Transverse colon (tissue), 4 donors: Measurements from ENCODE around the gene OR9A2. TPM values are rescaled to one million over a fixed set of nuclear protein-coding genes. Genes with fewer than 3 reads are reported as not detected.

ENCODE experiments used
- DNase-seq: peaks from one replicate; pipeline ENCODE4 v3.0.0-alpha.2; 2019
- H3K27ac ChIP-seq, 4 donors: fragments of 200-600 bp; sonication (generic); 2 replicates each; pipeline ENCODE4 v1.5.1; 2016 to 2018; ENCODE audit warnings: inconsistent platforms in 4 of 4
- H3K27me3 ChIP-seq: fragments of 200-600 bp; sonication (generic); 2 replicates; pipeline ENCODE4 v1.5.1; 2017; ENCODE audit warnings: inconsistent platforms
- H3K36me3 ChIP-seq, 4 donors: fragments of 200-600 bp; sonication (generic); 2 replicates each; pipeline ENCODE4 v1.5.1; 2017 to 2019; ENCODE audit warnings: inconsistent platforms in 4 of 4
- H3K4me1 ChIP-seq, 4 donors: fragments of 200-600 bp; sonication (generic); 2 replicates each; pipeline ENCODE4 v1.5.1; 2017 to 2020; ENCODE audit warnings: inconsistent platforms in 4 of 4
- H3K4me3 ChIP-seq, 4 donors: fragments of 200-600 bp; sonication (generic); 1 replicate in 1 of 4; 2 replicates in 3 of 4; pipeline versions ENCODE4 v1.5.1 to v1.6.1; 2017 to 2019; ENCODE audit warnings: inconsistent platforms in 4 of 4
- H3K9me3 ChIP-seq, 2 donors: fragments of 200-600 bp; sonication (generic); 2 replicates each; pipeline ENCODE4 v1.5.1; 2017 to 2019; ENCODE audit warnings: inconsistent platforms in 2 of 2
- CTCF ChIP-seq, 5 experiments: fragments of 200-600 bp in 3 of 5; fragments of 450-650 bp in 2 of 5; sonication (generic) in 3 of 5; IDR thresholded peaks; 1 replicate in 2 of 5; 2 replicates in 3 of 5; pipeline ENCODE4 v1.5.1; 2016 to 2017; ENCODE audit warnings: antibody characterized with exemption in 5 of 5, inconsistent platforms in 3 of 5, mild to moderate bottlenecking in 2 of 5, moderate library complexity in 1 of 5
- EP300 ChIP-seq: sonication (generic); formaldehyde crosslinking; IDR thresholded peaks from one replicate; pipeline ENCODE4 v1.6.1; 2017; ENCODE audit warnings: antibody characterized with exemption, low read depth
- POLR2A ChIP-seq: fragments of 450-650 bp; IDR thresholded peaks from one replicate; pipeline ENCODE4 v1.6.1; 2016; ENCODE audit warnings: antibody characterized with exemption, mild to moderate bottlenecking, moderate library complexity
- POLR2AphosphoS5 ChIP-seq, 3 donors: sonication (generic); formaldehyde crosslinking; IDR thresholded peaks; one replicate each; pipeline ENCODE4 v1.6.1; 2016; ENCODE audit warnings: antibody characterized with exemption in 3 of 3
- WGBS, 2 donors: methylation state at CpG; one replicate each; pipeline ENCODE4 v1.1.5; 2018; ENCODE audit warnings: low coverage in 1 of 2; 5-methylcytosine and 5-hydroxymethylcytosine counted together
- in situ Hi-C, 4 donors: fragments of 200-750 bp; cut with MboI; loops; one replicate each; pipeline versions ENCODE4 v1.15.0 to v1.15.1; 2017; ENCODE audit warnings: low sequenced_read_pairs in 3 of 4, low pct_ligation_motif_present in 1 of 4, low pct_unique_long_range_greater_than_20kb in 1 of 4
- intact Hi-C: fragments of 100-400 bp; cut with DNase I; formaldehyde crosslinking; loops from one replicate; pipeline ENCODE4 v1.15.1; 2023; ENCODE audit warnings: low total_unique reads
- total RNA-seq, 4 donors: library from RNA; depleted of rRNA; stranded (reverse); fragments of >200 nt; gene quantifications; one replicate each; pipeline ENCODE4 v1.1.0, GENCODE V29; 2016

The OR9A2 gene
- total RNA-seq, 4 donors from 2014 or later, result not detected

GRCh38 chr7:143046426-143046851 lies 19.5 kb upstream of the OR9A2 start:
- Histone ChIP-seq H3K9me3 (no peaks in the 10 kb centered on the region), H3K27ac (no peak overlapping the region), H3K4me1 (peaks cover 0 to 5% (median 0%) of the 10 kb centered on the region in 4 donors), H3K27me3 (no peaks in the 10 kb centered on the region), H3K4me3 (no peak overlapping the region), H3K36me3 (no peaks in the 10 kb centered on the region)
- 20 to 36% methylated on average over 3 of the region's 3 CpGs for WGBS, 2 donors
- in situ Hi-C loops, result no loop called here
- no peak for DNase-seq
- TF ChIP-seq CTCF (IDR thresholded peaks at IDR 0.05), result no peak
- no peak for TF ChIP-seq EP300
- TF ChIP-seq POLR2AphosphoS5 (IDR thresholded peaks at IDR 0.05), result no peak
- no peak for TF ChIP-seq POLR2A
- intact Hi-C loops, result no loop called here

GRCh38 chr7:143043391-143043790 lies 16.5 kb upstream of the OR9A2 start:
- no peak for DNase-seq
- Histone ChIP-seq H3K9me3 (no peaks in the 10 kb centered on the region), H3K4me3 (no peak overlapping the region), H3K27ac (no peak overlapping the region), H3K4me1 (peaks cover 0 to 5% (median 0%) of the 10 kb centered on the region in 4 donors), H3K36me3 (no peaks in the 10 kb centered on the region), H3K27me3 (no peaks in the 10 kb centered on the region)
- no peak for TF ChIP-seq EP300
- TF ChIP-seq POLR2A, result no peak
- no peak for TF ChIP-seq POLR2AphosphoS5 (IDR thresholded peaks at IDR 0.05)
- no peak for TF ChIP-seq CTCF (IDR thresholded peaks at IDR 0.05)
- intact Hi-C loops, result no loop called here
- 29 to 45% methylated on average over 2 of the region's 2 CpGs for WGBS, 2 donors
- in situ Hi-C loops, result no loop called here

- Histone ChIP-seq H3K36me3 (no peaks in the 10 kb centered on the region), H3K4me3 (no peak overlapping the region), H3K27me3 (no peaks in the 10 kb centered on the region), H3K27ac (no peak overlapping the region), H3K9me3 (no peaks in the 10 kb centered on the region), H3K4me1 (peaks cover 0 to 5% (median 0%) of the 10 kb centered on the region in 4 donors)
- WGBS, 2 donors, result 37 to 50% methylated on average over 6 of the region's 6 CpGs
- TF ChIP-seq CTCF (IDR thresholded peaks at IDR 0.05), result no peak
- TF ChIP-seq EP300, result no peak
- no peak for TF ChIP-seq POLR2A
- TF ChIP-seq POLR2AphosphoS5 (IDR thresholded peaks at IDR 0.05), result no peak
- in situ Hi-C loops, result no loop called here
- DNase-seq, result no peak
- intact Hi-C loops, result no loop called here
These were observed 15.9 kb upstream of the OR9A2 start for GRCh38 chr7:143042790-143043271.

- TF ChIP-seq CTCF (IDR thresholded peaks at IDR 0.05) (no peak), POLR2AphosphoS5 (IDR thresholded peaks at IDR 0.05) (no peak), EP300 (no peak), POLR2A (no peak)
- peaks cover 0 to 5% (median 0%) of the 10 kb centered on the region in 4 donors for H3K4me1 ChIP-seq
- no peak for DNase-seq
- no peak overlapping the region for H3K27ac ChIP-seq
- H3K27me3 ChIP-seq, result no peaks in the 10 kb centered on the region
- WGBS, 2 donors, result 59 to 83% methylated on average over 1 to 3 of the region's 3 CpGs
- H3K36me3 ChIP-seq, result no peaks in the 10 kb centered on the region
- in situ Hi-C loops, result no loop called here
- H3K4me3 ChIP-seq, result no peak overlapping the region
- H3K9me3 ChIP-seq, result no peaks in the 10 kb centered on the region
- intact Hi-C loops, result no loop called here
These were observed 15.3 kb upstream of the OR9A2 start for GRCh38 chr7:143042159-143042789.
